ENCODE data around the gene AVL9.

Gene AVL9

DNA sequence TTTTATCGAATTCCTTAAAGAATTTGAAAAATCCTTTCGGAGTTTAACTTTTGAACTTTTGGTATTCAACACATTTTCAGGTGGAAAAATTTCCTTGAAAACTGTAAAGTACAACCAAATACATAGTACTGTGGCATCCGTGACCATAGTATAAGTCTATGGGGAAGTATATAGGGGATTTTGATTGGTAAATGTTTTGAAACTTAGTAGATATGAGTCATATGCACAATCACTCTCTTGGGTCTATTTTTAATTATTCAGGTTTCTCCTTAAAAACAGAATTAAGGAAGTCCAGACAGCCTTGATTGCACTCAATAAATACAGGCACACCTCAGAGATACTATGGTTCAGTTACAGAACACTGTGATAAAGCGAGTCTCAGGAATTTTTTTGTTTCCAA is 64.2 kb downstream of the AVL9 start:
- no peak overlapping the region for H3K27ac ChIP-seq (ENCODE audit: low read depth, low read length)

DNA sequence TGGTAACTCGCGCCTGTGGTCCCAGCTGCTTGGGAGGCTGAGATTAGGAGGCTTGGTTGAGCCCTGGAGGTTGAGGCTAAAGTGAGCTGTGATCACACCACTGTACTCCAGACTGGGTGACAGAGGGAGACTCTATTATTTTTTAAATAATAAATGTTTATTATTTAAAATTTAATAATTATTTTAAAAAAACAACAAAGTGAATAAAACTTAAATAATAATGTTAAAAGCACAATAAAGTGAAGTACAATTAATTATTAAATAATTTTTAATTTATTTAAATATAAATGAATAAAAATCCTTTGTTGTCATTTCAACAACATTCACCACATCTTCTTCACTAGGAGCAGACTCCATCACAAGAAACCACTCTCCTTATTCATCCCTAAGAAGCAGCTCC is 64.8 kb downstream of the AVL9 start:
- H3K4me3 ChIP-seq (ENCODE audit: low read depth in 1 of 5, low read length in 5 of 5), result no peak overlapping the region
- H3K27ac ChIP-seq (ENCODE audit: low read depth, low read length), result no peak overlapping the region
- H3K36me3 ChIP-seq (ENCODE audit: control insufficient read depth in 5 of 5, insufficient read depth in 5 of 5, low read length in 5 of 5), result peaks cover 28 to 55% (median 46%) of the 10 kb centered on the region in 5 donors
- H3K9me3 ChIP-seq (ENCODE audit: control insufficient read depth in 5 of 5, low read length in 5 of 5), result no peaks in the 10 kb centered on the region
- H3K4me1 ChIP-seq (ENCODE audit: control insufficient read depth in 5 of 5, insufficient read depth in 5 of 5, low read length in 5 of 5), result no peaks in the 10 kb centered on the region
- no peaks in the 10 kb centered on the region for H3K27me3 ChIP-seq (ENCODE audit: control insufficient read depth in 5 of 5, insufficient read depth in 4 of 5, low read length in 5 of 5)
- no peak overlapping the region for H3K9ac ChIP-seq (ENCODE audit: low read length in 5 of 5)

More for the DNA sequence above, 64.2 kb downstream of the AVL9 start:
- Histone ChIP-seq H3K27me3 (ENCODE audit: control insufficient read depth in 5 of 5, insufficient read depth in 4 of 5, low read length in 5 of 5) (no peaks in the 10 kb centered on the region), H3K4me1 (ENCODE audit: control insufficient read depth in 5 of 5, insufficient read depth in 5 of 5, low read length in 5 of 5) (no peaks in the 10 kb centered on the region), H3K4me3 (ENCODE audit: low read depth in 1 of 5, low read length in 5 of 5) (no peak overlapping the region), H3K36me3 (ENCODE audit: control insufficient read depth in 5 of 5, insufficient read depth in 5 of 5, low read length in 5 of 5) (peaks cover 30 to 60% (median 51%) of the 10 kb centered on the region in 5 donors), H3K9me3 (ENCODE audit: control insufficient read depth in 5 of 5, low read length in 5 of 5) (no peaks in the 10 kb centered on the region), H3K9ac (ENCODE audit: low read length in 5 of 5) (no peak overlapping the region)

DNA sequence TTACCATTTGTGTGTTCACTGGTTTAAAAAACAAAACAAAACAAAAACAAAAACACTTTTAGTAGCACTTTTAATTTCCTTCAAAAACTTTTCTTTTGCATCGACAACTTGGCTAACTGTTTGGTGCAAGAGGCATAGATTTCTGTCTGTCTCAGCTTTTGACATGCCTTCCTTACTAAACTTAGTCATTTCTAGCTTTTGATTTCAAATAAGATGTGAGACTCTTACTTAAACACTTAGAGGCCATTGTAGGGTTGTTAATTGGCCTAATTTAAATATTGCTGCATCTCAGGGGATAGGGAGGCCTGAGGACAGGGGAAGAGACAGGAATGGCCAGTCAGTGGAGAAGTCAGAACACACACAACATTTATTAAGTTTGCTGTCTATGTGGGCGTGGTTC is 66.3 kb downstream of the AVL9 start:
- Histone ChIP-seq H3K27ac (ENCODE audit: low read depth, low read length) (no peak overlapping the region), H3K4me1 (ENCODE audit: control insufficient read depth in 5 of 5, insufficient read depth in 5 of 5, low read length in 5 of 5) (no peaks in the 10 kb centered on the region), H3K9me3 (ENCODE audit: control insufficient read depth in 5 of 5, low read length in 5 of 5) (no peaks in the 10 kb centered on the region), H3K27me3 (ENCODE audit: control insufficient read depth in 5 of 5, insufficient read depth in 4 of 5, low read length in 5 of 5) (no peaks in the 10 kb centered on the region), H3K9ac (ENCODE audit: low read length in 5 of 5) (no peak overlapping the region), H3K4me3 (ENCODE audit: low read depth in 1 of 5, low read length in 5 of 5) (no peak overlapping the region), H3K36me3 (ENCODE audit: control insufficient read depth in 5 of 5, insufficient read depth in 5 of 5, low read length in 5 of 5) (peaks cover 28 to 46% (median 39%) of the 10 kb centered on the region in 5 donors)

DNA sequence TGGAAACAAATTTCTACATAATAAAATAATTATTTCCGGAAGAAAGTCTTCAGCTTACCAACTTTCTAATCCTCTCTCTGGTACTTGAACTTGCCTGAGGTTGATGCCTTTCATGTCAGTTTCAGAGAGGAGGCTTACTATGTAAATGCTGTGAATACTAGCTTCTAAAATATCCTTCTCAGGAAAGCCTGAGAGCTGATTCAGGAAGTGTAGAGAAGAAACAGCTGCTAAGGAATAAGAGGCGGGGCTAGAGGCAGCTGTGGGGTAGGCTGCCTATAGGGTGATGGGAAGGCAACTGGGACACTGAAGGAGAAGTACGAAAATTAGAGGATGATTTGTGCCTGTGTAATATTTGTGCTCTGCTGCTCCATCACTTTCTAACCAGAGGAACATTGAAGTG is 69.3 kb downstream of the AVL9 start:
- Histone ChIP-seq H3K27ac (ENCODE audit: low read depth, low read length) (no peak overlapping the region), H3K36me3 (ENCODE audit: control insufficient read depth in 5 of 5, insufficient read depth in 5 of 5, low read length in 5 of 5) (peaks cover 21 to 33% (median 28%) of the 10 kb centered on the region in 5 donors), H3K9ac (ENCODE audit: low read length in 5 of 5) (no peak overlapping the region), H3K4me1 (ENCODE audit: control insufficient read depth in 5 of 5, insufficient read depth in 5 of 5, low read length in 5 of 5) (no peaks in the 10 kb centered on the region), H3K9me3 (ENCODE audit: control insufficient read depth in 5 of 5, low read length in 5 of 5) (no peaks in the 10 kb centered on the region), H3K27me3 (ENCODE audit: control insufficient read depth in 5 of 5, insufficient read depth in 4 of 5, low read length in 5 of 5) (no peaks in the 10 kb centered on the region), H3K4me3 (ENCODE audit: low read depth in 1 of 5, low read length in 5 of 5) (no peak overlapping the region)

DNA sequence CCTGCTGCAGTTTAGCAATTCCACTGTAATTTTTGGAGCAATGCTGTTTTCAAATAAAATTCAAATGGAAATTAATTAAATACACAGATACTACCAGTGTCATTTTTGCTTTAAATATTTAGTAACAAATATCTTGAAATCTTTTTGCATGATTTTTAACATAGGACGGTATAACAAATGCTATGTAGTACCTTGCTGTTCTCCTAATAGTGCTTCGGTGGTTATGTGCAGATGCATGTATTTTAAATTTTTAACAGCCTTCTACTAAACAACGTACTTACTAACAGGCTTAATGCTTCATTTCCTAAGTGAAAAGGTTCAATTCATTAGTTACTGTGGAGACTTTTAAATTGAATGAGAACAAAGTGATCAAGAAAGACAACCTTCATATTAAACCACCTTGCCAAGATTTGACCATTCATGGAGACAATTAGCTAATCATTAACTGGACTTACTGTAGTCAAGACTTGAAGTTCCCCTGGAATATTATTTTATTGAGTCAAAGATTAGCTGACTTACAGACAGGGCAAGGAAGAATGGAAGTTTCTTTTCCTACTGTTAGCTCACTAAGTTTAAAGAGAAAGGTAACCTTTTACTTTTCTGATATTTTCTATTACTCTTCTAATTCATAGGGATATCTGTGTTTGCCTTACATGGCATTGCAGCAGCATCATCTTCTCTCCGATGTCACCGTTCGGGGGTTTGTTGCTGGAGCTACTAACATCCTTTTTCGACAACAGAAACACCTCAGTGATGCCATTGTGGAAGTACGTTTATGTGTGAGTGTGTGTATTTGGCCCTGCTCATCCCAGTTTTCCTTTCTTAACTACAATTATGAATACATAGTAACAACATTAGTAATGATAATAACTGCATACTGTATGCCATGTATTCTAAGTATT is 74.3 kb downstream of the AVL9 start:
- Histone ChIP-seq H3K27ac (ENCODE audit: low read depth, low read length) (no peak overlapping the region), H3K27me3 (ENCODE audit: control insufficient read depth in 5 of 5, insufficient read depth in 4 of 5, low read length in 5 of 5) (no peaks in the 10 kb centered on the region), H3K4me1 (ENCODE audit: control insufficient read depth in 5 of 5, insufficient read depth in 5 of 5, low read length in 5 of 5) (no peaks in the 10 kb centered on the region), H3K9ac (ENCODE audit: low read length in 5 of 5) (no peak overlapping the region), H3K9me3 (ENCODE audit: control insufficient read depth in 5 of 5, low read length in 5 of 5) (no peaks in the 10 kb centered on the region), H3K36me3 (ENCODE audit: control insufficient read depth in 5 of 5, insufficient read depth in 5 of 5, low read length in 5 of 5) (peaks cover 12 to 26% (median 23%) of the 10 kb centered on the region in 5 donors), H3K4me3 (ENCODE audit: low read depth in 1 of 5, low read length in 5 of 5) (no peak overlapping the region)

DNA sequence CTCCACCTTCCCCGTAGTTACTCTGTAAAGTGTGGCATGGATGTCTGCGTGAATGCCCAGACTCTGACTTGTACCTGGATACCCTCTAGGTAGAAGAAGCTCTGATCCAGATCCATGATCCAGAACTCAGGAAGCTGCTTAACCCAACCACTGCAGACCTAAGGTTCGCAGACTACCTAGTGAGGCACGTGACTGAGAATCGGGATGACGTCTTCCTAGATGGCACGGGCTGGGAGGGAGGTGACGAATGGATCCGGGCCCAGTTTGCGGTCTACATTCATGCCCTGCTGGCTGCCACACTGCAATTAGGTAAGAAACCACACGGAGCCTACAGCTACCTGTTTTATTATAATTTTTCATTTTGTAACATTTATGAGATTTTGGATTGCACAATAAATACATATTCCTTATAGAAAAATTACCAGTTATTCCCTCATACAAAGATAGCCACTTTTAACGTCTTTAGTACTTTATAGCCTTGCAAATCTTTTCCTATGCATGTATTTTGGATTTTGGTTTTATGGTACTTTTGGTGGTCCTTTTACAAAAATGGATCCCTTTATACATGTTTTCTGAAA is 77.9 kb downstream of the AVL9 start:
- Histone ChIP-seq H3K9ac (ENCODE audit: low read length in 5 of 5) (no peak overlapping the region), H3K27ac (ENCODE audit: low read depth, low read length) (no peak overlapping the region), H3K9me3 (ENCODE audit: control insufficient read depth in 5 of 5, low read length in 5 of 5) (no peaks in the 10 kb centered on the region), H3K27me3 (ENCODE audit: control insufficient read depth in 5 of 5, insufficient read depth in 4 of 5, low read length in 5 of 5) (no peaks in the 10 kb centered on the region), H3K36me3 (ENCODE audit: control insufficient read depth in 5 of 5, insufficient read depth in 5 of 5, low read length in 5 of 5) (peaks cover 39 to 59% (median 43%) of the 10 kb centered on the region in 5 donors), H3K4me1 (ENCODE audit: control insufficient read depth in 5 of 5, insufficient read depth in 5 of 5, low read length in 5 of 5) (no peaks in the 10 kb centered on the region), H3K4me3 (ENCODE audit: low read depth in 1 of 5, low read length in 5 of 5) (no peak overlapping the region)

DNA sequence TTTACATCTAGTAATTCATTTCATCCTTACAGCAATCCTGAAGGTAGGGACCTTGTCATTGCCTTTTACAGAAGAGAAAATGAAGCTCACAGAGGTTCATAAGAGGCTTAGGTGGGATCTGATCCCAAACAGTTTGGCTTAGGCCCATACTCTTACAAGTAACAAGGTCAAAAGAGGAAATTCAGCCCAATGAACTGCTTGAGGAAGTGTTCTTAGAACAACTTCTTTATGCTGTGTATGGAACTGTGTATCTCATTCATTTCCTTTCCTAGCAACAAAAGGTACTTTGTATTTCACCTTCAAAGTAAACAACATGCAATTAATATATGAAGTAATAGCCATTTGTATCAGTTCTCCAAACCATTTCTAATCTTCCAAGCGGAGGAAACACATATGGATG is 79.3 kb downstream of the AVL9 start:
- H3K9ac ChIP-seq (ENCODE audit: low read length in 5 of 5), result no peak overlapping the region
- H3K9me3 ChIP-seq (ENCODE audit: control insufficient read depth in 5 of 5, low read length in 5 of 5), result no peaks in the 10 kb centered on the region
- H3K4me1 ChIP-seq (ENCODE audit: control insufficient read depth in 5 of 5, insufficient read depth in 5 of 5, low read length in 5 of 5), result no peaks in the 10 kb centered on the region
- peaks cover 38 to 64% (median 43%) of the 10 kb centered on the region in 5 donors for H3K36me3 ChIP-seq (ENCODE audit: control insufficient read depth in 5 of 5, insufficient read depth in 5 of 5, low read length in 5 of 5)
- no peak overlapping the region for H3K4me3 ChIP-seq (ENCODE audit: low read depth in 1 of 5, low read length in 5 of 5)
- no peaks in the 10 kb centered on the region for H3K27me3 ChIP-seq (ENCODE audit: control insufficient read depth in 5 of 5, insufficient read depth in 4 of 5, low read length in 5 of 5)
- H3K27ac ChIP-seq (ENCODE audit: low read depth, low read length), result no peak overlapping the region

DNA sequence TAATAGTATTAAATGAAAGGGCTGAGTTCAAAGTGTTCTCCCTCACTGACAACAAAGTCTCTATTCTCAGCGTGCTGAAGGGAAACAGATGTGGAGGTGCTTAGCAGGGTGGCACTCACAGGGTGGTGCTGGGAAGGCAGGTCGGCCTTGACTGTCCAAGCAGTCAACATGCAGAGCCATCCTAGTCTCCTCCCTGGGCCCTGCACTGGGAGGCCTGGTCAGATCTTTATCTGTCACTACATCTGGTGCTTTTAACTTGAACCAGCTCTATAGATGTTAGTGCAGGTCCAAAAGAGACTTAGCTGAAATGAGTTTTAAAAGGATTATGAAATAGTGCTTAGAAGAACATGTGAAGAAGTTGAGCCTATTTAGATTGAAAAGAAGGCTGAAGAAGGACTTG is 82.1 kb downstream of the AVL9 start:
- H3K9ac ChIP-seq (ENCODE audit: low read length in 5 of 5), result no peak overlapping the region
- no peaks in the 10 kb centered on the region for H3K27me3 ChIP-seq (ENCODE audit: control insufficient read depth in 5 of 5, insufficient read depth in 4 of 5, low read length in 5 of 5)
- no peak overlapping the region for H3K4me3 ChIP-seq (ENCODE audit: low read depth in 1 of 5, low read length in 5 of 5)
- peaks cover 54 to 84% (median 63%) of the 10 kb centered on the region in 5 donors for H3K36me3 ChIP-seq (ENCODE audit: control insufficient read depth in 5 of 5, insufficient read depth in 5 of 5, low read length in 5 of 5)
- no peaks in the 10 kb centered on the region for H3K4me1 ChIP-seq (ENCODE audit: control insufficient read depth in 5 of 5, insufficient read depth in 5 of 5, low read length in 5 of 5)
- H3K27ac ChIP-seq (ENCODE audit: low read depth, low read length), result no peak overlapping the region
- H3K9me3 ChIP-seq (ENCODE audit: control insufficient read depth in 5 of 5, low read length in 5 of 5), result no peaks in the 10 kb centered on the region

DNA sequence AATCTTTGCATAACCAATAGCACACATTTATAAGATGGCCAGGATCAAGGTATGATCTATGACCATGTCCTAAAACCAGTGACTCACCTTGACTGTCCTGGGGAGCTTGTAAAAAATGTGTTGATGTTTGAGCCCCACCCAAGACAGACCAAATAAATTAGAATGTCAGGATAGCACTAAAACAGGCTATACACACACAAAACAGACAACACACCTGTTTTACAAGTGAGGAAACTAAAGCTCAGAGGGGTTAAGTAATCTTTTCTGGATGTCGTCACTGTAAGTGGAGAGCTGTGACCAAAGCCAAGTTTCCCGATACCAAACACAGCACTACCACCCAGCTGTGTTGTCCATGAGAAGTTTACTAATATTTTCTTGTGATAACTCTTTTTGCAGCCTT is 84.5 kb downstream of the AVL9 start:
- no peaks in the 10 kb centered on the region for H3K4me1 ChIP-seq (ENCODE audit: control insufficient read depth in 5 of 5, insufficient read depth in 5 of 5, low read length in 5 of 5)
- no peaks in the 10 kb centered on the region for H3K9me3 ChIP-seq (ENCODE audit: control insufficient read depth in 5 of 5, low read length in 5 of 5)
- H3K27ac ChIP-seq (ENCODE audit: low read depth, low read length), result no peak overlapping the region
- no peaks in the 10 kb centered on the region for H3K27me3 ChIP-seq (ENCODE audit: control insufficient read depth in 5 of 5, insufficient read depth in 4 of 5, low read length in 5 of 5)
- no peak overlapping the region for H3K4me3 ChIP-seq (ENCODE audit: low read depth in 1 of 5, low read length in 5 of 5)
- peaks cover 46 to 86% (median 70%) of the 10 kb centered on the region in 5 donors for H3K36me3 ChIP-seq (ENCODE audit: control insufficient read depth in 5 of 5, insufficient read depth in 5 of 5, low read length in 5 of 5)
- no peak overlapping the region for H3K9ac ChIP-seq (ENCODE audit: low read length in 5 of 5)

DNA sequence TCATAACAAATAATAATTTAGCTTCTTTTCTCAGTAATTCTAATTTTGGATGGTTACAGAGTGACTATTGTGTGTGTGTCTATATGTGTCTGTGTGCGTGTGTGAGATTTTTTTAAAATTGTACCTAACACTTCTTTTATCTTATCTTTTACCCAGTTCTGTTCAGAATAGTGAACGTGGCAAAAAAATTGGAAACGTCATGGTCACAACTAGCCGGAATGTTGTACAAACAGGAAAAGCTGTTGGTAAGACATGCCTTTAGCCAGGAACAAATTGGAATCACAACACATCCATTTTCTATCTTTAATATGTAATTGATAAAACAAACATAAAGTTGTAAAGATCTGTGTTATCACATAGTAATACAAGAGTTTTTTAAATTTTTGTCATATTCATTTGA is 85.4 kb downstream of the AVL9 start:
- Histone ChIP-seq H3K27ac (ENCODE audit: low read depth, low read length) (no peak overlapping the region), H3K27me3 (ENCODE audit: control insufficient read depth in 5 of 5, insufficient read depth in 4 of 5, low read length in 5 of 5) (no peaks in the 10 kb centered on the region), H3K36me3 (ENCODE audit: control insufficient read depth in 5 of 5, insufficient read depth in 5 of 5, low read length in 5 of 5) (peaks cover 41 to 85% (median 72%) of the 10 kb centered on the region in 5 donors), H3K4me1 (ENCODE audit: control insufficient read depth in 5 of 5, insufficient read depth in 5 of 5, low read length in 5 of 5) (peaks cover 0 to under 1% (median 0%) of the 10 kb centered on the region in 5 donors), H3K4me3 (ENCODE audit: low read depth in 1 of 5, low read length in 5 of 5) (no peak overlapping the region), H3K9me3 (ENCODE audit: control insufficient read depth in 5 of 5, low read length in 5 of 5) (no peaks in the 10 kb centered on the region), H3K9ac (ENCODE audit: low read length in 5 of 5) (no peak overlapping the region)

Measured in subcutaneous abdominal adipose tissue (tissue), 5 donors.